Measurements from ENCODE around the gene MYCBPAP.

GRCh38 chr17:50571681-50572080, 63.4 kb downstream of the MYCBPAP start:
- TF ChIP-seq CTCF (IDR thresholded peaks at IDR 0.05) (no peak), POLR2A (IDR thresholded peaks at IDR 0.05) (no peak)

Data from thyroid gland (tissue), 4 donors.